Keratinocyte (primary cell): ENCODE data around the gene CLDN22. TPM values are rescaled to one million over a fixed set of nuclear protein-coding genes. Genes with fewer than 3 reads are reported as not detected.

Experiments used
- DNase-seq: peaks from one replicate; pipeline ENCODE4 v3.0.0-alpha.2; 2011; ENCODE audit warnings: low read depth, missing footprints, low spot score
- FAIRE-seq: peaks from 2 replicates; lab custom pipeline; 2011; peaks lifted over from hg19 to GRCh38; lab: Jason Lieb, UNC
- H2AFZ ChIP-seq: 2 replicates; pipeline ENCODE4 v1.6.0; 2012; ENCODE audit warnings: low read length, control low read depth, inconsistent platforms; ENCODE audit not compliant: control insufficient read depth
- H3K27ac ChIP-seq: 2 replicates; pipeline ENCODE4 v1.5.1; 2011; ENCODE audit warnings: low read length; ENCODE audit not compliant: control insufficient read depth, insufficient read depth
- H3K27me3 ChIP-seq: 3 replicates; pipeline ENCODE4 v1.6.0; 2011; ENCODE audit warnings: low read length; ENCODE audit not compliant: control insufficient read depth, insufficient read depth; ENCODE audit errors: extremely low read depth
- H3K36me3 ChIP-seq, 2 experiments: 2 replicates in 1 of 2; 3 replicates in 1 of 2; pipeline ENCODE4 v1.5.1; 2011; ENCODE audit warnings: low read length in 2 of 2, mild to moderate bottlenecking in 1 of 2; ENCODE audit not compliant: control insufficient read depth in 2 of 2, insufficient read depth in 2 of 2; ENCODE audit errors: extremely low read depth in 1 of 2
- H3K4me1 ChIP-seq: 3 replicates; pipeline ENCODE4 v1.5.1; 2011; ENCODE audit warnings: low read length; ENCODE audit not compliant: control insufficient read depth, insufficient read depth; ENCODE audit errors: extremely low read depth
- H3K4me2 ChIP-seq: 3 replicates; pipeline ENCODE4 v1.6.0; 2011; ENCODE audit warnings: low read depth, low read length; ENCODE audit not compliant: control insufficient read depth, insufficient read depth; ENCODE audit errors: extremely low read depth
- H3K4me3 ChIP-seq, 3 experiments: fragments of 200-600 bp in 1 of 3; sonication (generic) in 1 of 3; 2 replicates in 2 of 3; 3 replicates in 1 of 3; pipeline ENCODE4 v1.5.1; 2011 to 2016; ENCODE audit warnings: low read length in 3 of 3, mild to moderate bottlenecking in 3 of 3, control low read depth in 2 of 3, inconsistent platforms in 1 of 3, low read depth in 1 of 3, mixed read lengths in 1 of 3, mixed run types in 1 of 3, moderate library complexity in 1 of 3; ENCODE audit not compliant: control insufficient read depth in 2 of 3, insufficient read depth in 2 of 3; ENCODE audit errors: extremely low read depth in 1 of 3
- H3K79me2 ChIP-seq: 2 replicates; pipeline ENCODE4 v1.6.0; 2012; ENCODE audit warnings: low read length; ENCODE audit not compliant: control insufficient read depth, insufficient read depth
- H3K9ac ChIP-seq: 3 replicates; pipeline ENCODE4 v1.6.0; 2011; ENCODE audit warnings: low read length; ENCODE audit not compliant: control insufficient read depth, insufficient read depth; ENCODE audit errors: extremely low read depth
- H3K9me1 ChIP-seq: 3 replicates; pipeline ENCODE4 v1.6.0; 2011; ENCODE audit warnings: low read length; ENCODE audit not compliant: control insufficient read depth, insufficient read depth; ENCODE audit errors: extremely low read depth
- H3K9me3 ChIP-seq: 2 replicates; pipeline ENCODE4 v1.5.1; 2012; ENCODE audit warnings: low read depth, low read length; ENCODE audit not compliant: control insufficient read depth
- H4K20me1 ChIP-seq: 3 replicates; pipeline ENCODE4 v1.6.0; 2011; ENCODE audit warnings: low read length; ENCODE audit not compliant: control insufficient read depth, insufficient read depth; ENCODE audit errors: extremely low read depth
- EZH2 ChIP-seq: IDR thresholded peaks from one replicate; pipeline ENCODE4 v1.6.1; 2012; ENCODE audit warnings: inconsistent platforms, mild to moderate bottlenecking, low read length, moderate library complexity
- dilution Hi-C: fragments of 300-500 bp; cut with MboI; formaldehyde crosslinking; loops from one replicate; pipeline ENCODE4 v1.7.0; 2020; ENCODE audit warnings: low sequenced_read_pairs; ENCODE audit not compliant: extremely low pct_ligation_motif_present
- polyA plus RNA-seq, 5 experiments: library from polyadenylated mRNA; depleted of rRNA in 3 of 5; stranded (reverse) in 3 of 5; stranded (forward) in 1 of 5; unstranded in 1 of 5; fragments of >200 nt; gene quantifications; 1 replicate in 1 of 5; 2 replicates in 3 of 5; 3 replicates in 1 of 5; pipeline versions ENCODE4 v1.2.1 to v1.2.3, GENCODE V29; 2011 to 2012; ENCODE audit warnings: missing spikeins in 2 of 5, low read depth in 1 of 5, low replicate concordance in 1 of 5
- TF ChIP-seq, protein P1 (sequence below), 3 experiments: IDR thresholded peaks in 1 of 3; conservative IDR thresholded peaks in 1 of 3; optimal IDR thresholded peaks in 1 of 3; 2 replicates in 2 of 3; 3 replicates in 1 of 3; pipeline versions ENCODE3 to v1.5.1; 2011; ENCODE audit warnings: low read length in 3 of 3, mild to moderate bottlenecking in 3 of 3, moderate library complexity in 2 of 3, control low read depth in 1 of 3, inconsistent platforms in 1 of 3; ENCODE audit not compliant: insufficient read depth in 2 of 3; ENCODE audit errors: extremely low read depth in 1 of 3

The CLDN22 gene
- polyA plus RNA-seq, 1 donor (not counting 4 experiments of a cell fraction or from before 2014, with no cell fraction given) = 0.03 TPM

DNA sequence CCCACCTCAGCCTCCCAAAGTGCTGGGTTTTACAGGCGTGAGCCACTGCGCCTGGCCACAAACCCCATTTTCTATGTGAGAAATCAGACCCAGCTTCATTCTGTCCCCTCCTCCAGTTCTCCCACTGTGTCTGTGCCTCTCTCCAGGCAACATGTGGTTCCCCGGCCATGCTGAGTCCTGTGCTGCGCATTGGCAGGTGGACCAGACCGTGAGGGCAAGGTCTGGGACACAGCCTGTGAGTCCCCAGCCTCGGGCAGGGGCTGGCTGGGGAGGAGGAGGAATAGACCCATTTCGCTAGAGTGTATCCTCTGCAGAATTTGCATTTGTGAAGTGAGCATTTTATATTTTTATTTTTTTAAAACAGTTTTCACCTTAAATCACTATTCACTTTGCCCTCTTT is 23.7 kb upstream of the CLDN22 start:
- no peak overlapping the region for H3K4me2 ChIP-seq
- H3K9me3 ChIP-seq = no peaks in the 10 kb centered on the region
- H3K4me3 ChIP-seq = no peak overlapping the region
- H3K9me1 ChIP-seq = no peaks in the 10 kb centered on the region
- TF ChIP-seq, protein P1, sequence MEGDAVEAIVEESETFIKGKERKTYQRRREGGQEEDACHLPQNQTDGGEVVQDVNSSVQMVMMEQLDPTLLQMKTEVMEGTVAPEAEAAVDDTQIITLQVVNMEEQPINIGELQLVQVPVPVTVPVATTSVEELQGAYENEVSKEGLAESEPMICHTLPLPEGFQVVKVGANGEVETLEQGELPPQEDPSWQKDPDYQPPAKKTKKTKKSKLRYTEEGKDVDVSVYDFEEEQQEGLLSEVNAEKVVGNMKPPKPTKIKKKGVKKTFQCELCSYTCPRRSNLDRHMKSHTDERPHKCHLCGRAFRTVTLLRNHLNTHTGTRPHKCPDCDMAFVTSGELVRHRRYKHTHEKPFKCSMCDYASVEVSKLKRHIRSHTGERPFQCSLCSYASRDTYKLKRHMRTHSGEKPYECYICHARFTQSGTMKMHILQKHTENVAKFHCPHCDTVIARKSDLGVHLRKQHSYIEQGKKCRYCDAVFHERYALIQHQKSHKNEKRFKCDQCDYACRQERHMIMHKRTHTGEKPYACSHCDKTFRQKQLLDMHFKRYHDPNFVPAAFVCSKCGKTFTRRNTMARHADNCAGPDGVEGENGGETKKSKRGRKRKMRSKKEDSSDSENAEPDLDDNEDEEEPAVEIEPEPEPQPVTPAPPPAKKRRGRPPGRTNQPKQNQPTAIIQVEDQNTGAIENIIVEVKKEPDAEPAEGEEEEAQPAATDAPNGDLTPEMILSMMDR (optimal IDR thresholded peaks at IDR 0.05 in 1 of 3, IDR thresholded peaks at IDR 0.05 in 1 of 3, conservative IDR thresholded peaks at IDR 0.05 in 1 of 3; ENCODE audit: extremely low read depth in 1 of 3, insufficient read depth in 2 of 3, low read length in 3 of 3) = no peak
- TF ChIP-seq EZH2 = no peak
- H3K9ac ChIP-seq = no peak overlapping the region
- no peak overlapping the region for H3K27ac ChIP-seq
- DNase-seq (no peak), FAIRE-seq (no peak)
- dilution Hi-C loops = no loop called here
- no peaks in the 10 kb centered on the region for H4K20me1 ChIP-seq
- H2AFZ ChIP-seq = no peak overlapping the region
- H3K79me2 ChIP-seq = no peaks in the 10 kb centered on the region
- peaks cover 3% of the 10 kb centered on the region for H3K4me1 ChIP-seq
- no peaks in the 10 kb centered on the region for H3K36me3 ChIP-seq
- peaks cover 5% of the 10 kb centered on the region for H3K27me3 ChIP-seq

DNA sequence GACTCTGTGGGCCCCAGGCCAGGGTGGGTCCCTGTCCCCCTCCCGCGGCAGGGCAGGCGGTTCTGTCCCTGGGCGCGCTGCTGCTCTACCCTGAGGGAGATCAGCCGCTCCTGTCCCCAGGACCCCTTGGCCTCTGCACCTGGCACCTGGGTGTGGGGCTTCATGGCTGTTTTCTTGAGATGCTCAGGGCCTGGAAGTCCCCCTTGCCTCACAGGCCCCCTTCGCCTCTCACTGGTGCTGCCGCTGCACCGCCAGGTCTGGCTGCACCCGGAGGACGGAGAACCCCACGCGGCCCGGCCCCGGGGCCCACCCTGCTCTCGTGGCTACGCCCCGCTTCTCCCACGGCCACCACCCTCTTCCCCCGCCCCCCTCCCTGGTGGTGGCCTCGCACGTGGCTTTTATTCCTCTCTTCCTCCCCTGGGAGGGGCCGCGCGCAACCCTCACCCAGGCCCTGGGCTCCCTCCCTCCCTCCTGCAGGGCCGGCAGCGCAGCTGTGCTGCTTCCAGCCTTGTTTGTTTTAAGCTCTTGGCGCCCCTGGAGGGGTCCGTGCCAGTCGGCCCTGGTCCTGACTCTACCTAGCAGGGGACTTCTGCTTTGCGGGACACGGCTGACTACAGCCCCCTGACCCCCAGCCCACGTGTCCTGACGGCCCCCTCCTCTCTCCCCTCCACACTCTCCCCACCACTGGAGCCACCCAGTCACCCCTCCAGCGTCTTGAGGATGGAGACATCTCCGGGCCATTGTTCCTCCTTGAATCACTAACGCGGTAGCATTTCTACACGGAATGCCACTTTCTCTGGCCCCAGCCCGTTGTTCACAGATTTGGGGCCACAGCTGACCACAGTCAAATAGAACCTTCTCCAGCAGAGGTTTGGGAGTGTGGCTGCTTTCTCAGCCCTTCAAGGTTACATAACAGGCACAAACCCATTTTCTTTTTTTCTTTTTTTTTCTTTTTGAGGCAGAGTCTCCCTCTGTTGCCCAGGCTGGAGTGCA is 22.8 kb upstream of the CLDN22 start:
- peak overlapping the region; percentile 19 for H2AFZ ChIP-seq
- peaks cover 5% of the 10 kb centered on the region for H3K27me3 ChIP-seq
- dilution Hi-C loops = no loop called here
- FAIRE-seq (no peak), DNase-seq (no peak)
- no peak overlapping the region for H3K27ac ChIP-seq
- H3K9me3 ChIP-seq = no peaks in the 10 kb centered on the region
- no peaks in the 10 kb centered on the region for H3K36me3 ChIP-seq
- TF ChIP-seq, protein P1 (optimal IDR thresholded peaks at IDR 0.05 in 1 of 3, IDR thresholded peaks at IDR 0.05 in 1 of 3, conservative IDR thresholded peaks at IDR 0.05 in 1 of 3; ENCODE audit: extremely low read depth in 1 of 3, insufficient read depth in 2 of 3, low read length in 3 of 3) = no peak
- no peak overlapping the region for H3K9ac ChIP-seq
- H4K20me1 ChIP-seq = no peaks in the 10 kb centered on the region
- H3K4me3 ChIP-seq = no peak overlapping the region
- no peak overlapping the region for H3K4me2 ChIP-seq
- no peaks in the 10 kb centered on the region for H3K4me1 ChIP-seq
- no peaks in the 10 kb centered on the region for H3K9me1 ChIP-seq
- H3K79me2 ChIP-seq = no peaks in the 10 kb centered on the region
